M059J (cell line): ENCODE results near the gene TMCO4. TPM values are rescaled to one million over a fixed set of nuclear protein-coding genes. Genes with fewer than 3 reads are reported as not detected.
"Not testable (repeated sequence)": the region's sequence is repeated elsewhere in the genome, so short reads cannot be mapped to it uniquely, and the experiment has no call there.

ENCODE experiments used
- DNase-seq: peaks from one replicate; pipeline ENCODE4 v3.0.0-alpha.2; 2012; ENCODE audit warnings: low read depth
- total RNA-seq: library from RNA; depleted of rRNA; stranded (reverse); fragments of >200 nt; shearing (Covaris generic); gene quantifications from 2 replicates; pipeline ENCODE4 v1.2.3, GENCODE V29; 2014; rRNA removed

TMCO4 gene
- total RNA-seq, 1 experiment from 2014 or later, result 39.8 TPM

DNA sequence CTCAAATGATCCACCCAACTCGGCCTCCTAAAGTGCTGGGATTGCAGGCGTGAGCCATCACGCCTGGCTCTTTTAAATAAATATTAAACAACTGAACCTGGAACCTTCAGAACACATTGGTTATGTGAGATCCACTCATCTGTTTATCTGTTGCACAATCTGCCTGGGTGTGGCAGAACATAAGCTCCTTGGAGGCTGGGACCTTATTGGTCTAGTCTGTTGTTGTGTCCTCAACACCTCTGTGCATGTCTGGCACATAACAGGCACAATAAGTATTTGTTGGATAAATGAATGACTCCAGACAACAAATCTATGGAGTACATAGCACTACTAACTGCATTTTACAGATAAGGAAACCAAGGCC lies 159.7 kb downstream of the TMCO4 start:
- peak; percentile 19 for DNase-seq

GRCh38 chr1:19639228-19639627 lies 160.5 kb downstream of the TMCO4 start:
- not testable (repeated sequence) for DNase-seq

DNA sequence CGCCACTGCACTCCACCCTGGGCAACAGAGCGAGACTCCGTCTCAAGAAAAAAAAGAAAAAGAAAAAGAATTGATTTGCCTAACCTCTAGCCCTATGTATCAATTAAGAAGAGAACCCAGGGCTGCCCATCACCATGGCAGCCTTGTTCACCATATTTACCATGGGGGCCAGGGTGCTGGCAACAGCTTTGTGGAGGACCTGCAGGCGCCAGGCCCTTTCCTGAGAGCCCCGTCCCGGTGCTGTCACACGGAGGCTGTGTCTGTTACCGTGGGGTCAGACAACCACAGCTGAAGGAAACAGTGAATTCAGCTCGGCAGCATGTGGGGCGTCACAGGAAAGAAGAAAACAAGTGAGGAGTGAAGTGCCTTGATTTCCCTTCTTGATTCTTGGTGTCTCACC lies 162.1 kb downstream of the TMCO4 start:
- no peak for DNase-seq

DNA sequence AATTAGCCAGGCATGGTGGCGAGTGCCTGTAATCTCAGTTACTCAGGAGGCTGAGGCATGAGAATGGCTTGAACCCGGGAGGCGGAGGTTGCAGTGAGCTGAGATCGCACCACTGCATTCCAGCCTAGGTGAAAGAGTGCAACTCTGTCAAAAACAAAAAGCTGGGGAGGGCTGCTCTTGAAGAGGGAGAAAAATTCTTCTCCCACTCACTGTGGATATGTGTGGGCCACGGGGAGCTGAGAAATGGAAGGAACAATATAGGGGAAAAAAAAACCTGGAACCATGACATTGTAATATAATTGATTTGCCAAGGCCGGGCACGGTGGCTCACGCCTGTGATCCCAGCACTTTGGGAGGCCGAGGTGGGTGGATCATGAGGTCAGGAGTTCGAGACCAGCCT lies 163.0 kb downstream of the TMCO4 start:
- not testable (repeated sequence) for DNase-seq

DNA sequence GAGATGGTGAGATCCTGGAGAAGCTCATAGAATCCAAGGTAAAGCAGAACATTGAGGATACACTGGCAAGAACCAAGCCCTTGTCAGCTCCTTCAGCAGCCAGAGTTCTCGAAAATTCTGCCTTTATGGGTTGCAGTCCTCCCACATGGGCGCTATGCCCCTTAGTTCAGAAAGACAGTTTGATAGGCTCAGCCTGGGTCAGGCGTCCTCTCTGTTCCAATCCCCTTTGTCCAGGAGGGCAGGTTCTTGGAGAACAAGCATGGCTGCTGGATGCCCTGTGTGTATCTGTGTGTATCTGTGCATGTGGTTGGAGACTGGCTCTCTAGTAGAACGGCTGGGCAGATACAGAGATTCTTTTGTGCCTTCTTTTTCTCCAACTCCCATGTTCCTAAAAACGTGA lies 163.7 kb downstream of the TMCO4 start:
- DNase-seq, result no peak

- DNase-seq, result peak; percentile 58
Measured at GRCh38 chr1:19635646-19636045, 164.1 kb downstream of the TMCO4 start.

GRCh38 chr1:19635064-19635463 lies 164.7 kb downstream of the TMCO4 start:
- DNase-seq, result not testable (repeated sequence)

GRCh38 chr1:19633106-19633505 lies 166.6 kb downstream of the TMCO4 start:
- no peak for DNase-seq

Other genes starting within 250 kb of the TMCO4 start
- 30.7 and 36.9 TPM in 2 replicates for gene NBL1, start 155.6 kb downstream of the TMCO4 start, total RNA-seq
- not detected in 2 replicates for gene HTR6, start 135.0 kb downstream of the TMCO4 start, total RNA-seq
- gene RNF186, start 15.4 kb upstream of the TMCO4 start, total RNA-seq, result not detected in 2 replicates
- 1.6 and 3.5 TPM in 2 replicates for gene OTUD3, start 82.5 kb upstream of the TMCO4 start, total RNA-seq
- gene PLA2G2E, start 123.7 kb upstream of the TMCO4 start, total RNA-seq, result not detected in 2 replicates
- not detected in 2 replicates for gene PLA2G2A, start 179.7 kb upstream of the TMCO4 start, total RNA-seq